ENCODE measurements around the gene TIMM10B. TPM values are rescaled to one million over a fixed set of nuclear protein-coding genes. Genes with fewer than 3 reads are reported as not detected.

Gene TIMM10B
- total and polyA plus RNA-seq, 2 donors from 2014 or later = 34.6 to 44.7 TPM

GRCh38 chr11:6443269-6444003 lies 37.9 kb upstream of the TIMM10B start:
- H3K27me3 ChIP-seq (ENCODE audit: control insufficient read depth, insufficient read depth, low read length) = no peaks in the 10 kb centered on the region
- no peak overlapping the region for H3K27ac ChIP-seq (ENCODE audit: low read depth in 2 of 2, low read length in 2 of 2)
- H3K9ac ChIP-seq (ENCODE audit: low read length in 3 of 3) = no peak overlapping the region
- H3K9me3 ChIP-seq (ENCODE audit: control insufficient read depth in 2 of 3, insufficient read depth in 1 of 3, low read length in 3 of 3) = no peaks in the 10 kb centered on the region
- no peak for FAIRE-seq
- intact Hi-C loops (cut with DNase I) = loop anchor here (5.0 kb wide), 1 partner anchor 66 kb away; no protein-coding TSS in a partner anchor
- H3K4me3 ChIP-seq (ENCODE audit: low read length in 3 of 3) = no peak overlapping the region
- TF ChIP-seq, protein P1, sequence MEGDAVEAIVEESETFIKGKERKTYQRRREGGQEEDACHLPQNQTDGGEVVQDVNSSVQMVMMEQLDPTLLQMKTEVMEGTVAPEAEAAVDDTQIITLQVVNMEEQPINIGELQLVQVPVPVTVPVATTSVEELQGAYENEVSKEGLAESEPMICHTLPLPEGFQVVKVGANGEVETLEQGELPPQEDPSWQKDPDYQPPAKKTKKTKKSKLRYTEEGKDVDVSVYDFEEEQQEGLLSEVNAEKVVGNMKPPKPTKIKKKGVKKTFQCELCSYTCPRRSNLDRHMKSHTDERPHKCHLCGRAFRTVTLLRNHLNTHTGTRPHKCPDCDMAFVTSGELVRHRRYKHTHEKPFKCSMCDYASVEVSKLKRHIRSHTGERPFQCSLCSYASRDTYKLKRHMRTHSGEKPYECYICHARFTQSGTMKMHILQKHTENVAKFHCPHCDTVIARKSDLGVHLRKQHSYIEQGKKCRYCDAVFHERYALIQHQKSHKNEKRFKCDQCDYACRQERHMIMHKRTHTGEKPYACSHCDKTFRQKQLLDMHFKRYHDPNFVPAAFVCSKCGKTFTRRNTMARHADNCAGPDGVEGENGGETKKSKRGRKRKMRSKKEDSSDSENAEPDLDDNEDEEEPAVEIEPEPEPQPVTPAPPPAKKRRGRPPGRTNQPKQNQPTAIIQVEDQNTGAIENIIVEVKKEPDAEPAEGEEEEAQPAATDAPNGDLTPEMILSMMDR (IDR thresholded peaks at IDR 0.05; ENCODE audit: borderline replicate concordance, extremely low read depth, insufficient read depth) = peak; percentile 69
- DNase-seq = peak in 4 of 5 donors; percentile 35 to 79 (median 60)
- H3K4me1 ChIP-seq (ENCODE audit: control insufficient read depth in 2 of 3, insufficient read depth in 2 of 3, low read depth in 1 of 3, low read length in 3 of 3) = peaks cover 0 to 4% (median 0%) of the 10 kb centered on the region in 3 donors
- H3K36me3 ChIP-seq (ENCODE audit: control insufficient read depth in 2 of 3, insufficient read depth in 3 of 3, low read length in 3 of 3) = no peaks in the 10 kb centered on the region

DNA sequence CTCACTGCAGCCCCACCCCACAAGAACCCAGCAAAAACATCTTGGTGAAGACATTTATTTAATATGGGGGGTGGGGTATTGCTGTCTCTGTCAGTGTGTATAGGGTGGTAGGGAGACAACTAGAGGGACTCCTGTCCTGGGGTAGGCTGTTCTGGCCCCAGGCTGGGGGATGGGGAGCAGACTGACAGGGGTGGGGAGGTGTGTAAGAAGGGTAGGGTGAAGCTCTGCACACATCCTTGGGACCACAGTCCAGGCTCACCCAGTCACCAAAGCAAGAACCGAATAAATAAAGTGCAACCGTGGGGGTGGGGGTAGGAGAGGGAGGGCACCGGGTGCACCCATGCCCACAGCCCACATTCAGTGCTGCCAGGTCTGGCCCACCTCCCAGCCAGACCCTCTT lies 32.7 kb upstream of the TIMM10B start:
- Histone ChIP-seq H3K27me3 (ENCODE audit: control insufficient read depth, insufficient read depth, low read length) (no peaks in the 10 kb centered on the region), H3K9me3 (ENCODE audit: control insufficient read depth in 2 of 3, insufficient read depth in 1 of 3, low read length in 3 of 3) (no peaks in the 10 kb centered on the region), H3K27ac (ENCODE audit: low read depth in 2 of 2, low read length in 2 of 2) (no peak overlapping the region), H3K36me3 (ENCODE audit: control insufficient read depth in 2 of 3, insufficient read depth in 3 of 3, low read length in 3 of 3) (peaks cover 0 to 33% (median 29%) of the 10 kb centered on the region in 3 donors), H3K4me1 (ENCODE audit: control insufficient read depth in 2 of 3, insufficient read depth in 2 of 3, low read depth in 1 of 3, low read length in 3 of 3) (no peaks in the 10 kb centered on the region), H3K9ac (ENCODE audit: low read length in 3 of 3) (no peak overlapping the region), H3K4me3 (ENCODE audit: low read length in 3 of 3) (no peak overlapping the region)
- DNase-seq (no peak), FAIRE-seq (no peak)
- TF ChIP-seq, protein P1 (IDR thresholded peaks at IDR 0.05; ENCODE audit: borderline replicate concordance, extremely low read depth, insufficient read depth) = no peak
- intact Hi-C loops (cut with DNase I) = no loop called here

DNA sequence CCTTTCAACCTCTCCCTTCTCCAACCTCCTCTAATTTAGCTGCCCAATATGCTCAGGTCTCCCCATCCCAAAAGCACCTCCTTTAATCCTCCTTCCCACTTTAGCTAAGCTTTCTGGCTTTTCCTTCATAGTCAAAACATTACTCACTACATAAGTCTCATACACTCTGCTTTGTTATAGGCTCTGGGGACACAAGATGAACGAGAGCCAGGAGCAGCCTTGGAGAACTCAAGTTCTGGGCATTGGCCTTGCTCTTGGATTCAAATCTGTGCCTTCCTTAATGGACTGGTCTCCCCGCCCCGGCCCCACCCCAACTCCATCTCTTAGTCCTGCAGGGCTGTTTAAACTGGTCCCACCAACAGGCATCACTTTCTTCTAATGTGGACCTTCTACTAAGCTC lies 29.1 kb upstream of the TIMM10B start:
- H3K36me3 ChIP-seq (ENCODE audit: control insufficient read depth in 2 of 3, insufficient read depth in 3 of 3, low read length in 3 of 3) = peaks cover 0 to 48% (median 47%) of the 10 kb centered on the region in 3 donors
- H3K4me3 ChIP-seq (ENCODE audit: low read length in 3 of 3) = no peak overlapping the region
- H3K27me3 ChIP-seq (ENCODE audit: control insufficient read depth, insufficient read depth, low read length) = no peaks in the 10 kb centered on the region
- FAIRE-seq (no peak), DNase-seq (no peak)
- TF ChIP-seq, protein P1 (IDR thresholded peaks at IDR 0.05; ENCODE audit: borderline replicate concordance, extremely low read depth, insufficient read depth) = no peak
- no peaks in the 10 kb centered on the region for H3K4me1 ChIP-seq (ENCODE audit: control insufficient read depth in 2 of 3, insufficient read depth in 2 of 3, low read depth in 1 of 3, low read length in 3 of 3)
- no peaks in the 10 kb centered on the region for H3K9me3 ChIP-seq (ENCODE audit: control insufficient read depth in 2 of 3, insufficient read depth in 1 of 3, low read length in 3 of 3)
- H3K27ac ChIP-seq (ENCODE audit: low read depth in 2 of 2, low read length in 2 of 2) = no peak overlapping the region
- no peak overlapping the region for H3K9ac ChIP-seq (ENCODE audit: low read length in 3 of 3)
- intact Hi-C loops (cut with DNase I) = no loop called here

All from kidney (tissue), 14 donors.